Common myeloid progenitor, CD34-positive (primary cell): Measurements from ENCODE around the gene ZNF213.

Source experiments
- CTCF ChIA-PET: fragments of 350-600 bp; sonication (Branson Sonifier 250); formaldehyde crosslinking; loops from one replicate; lab custom pipeline; 2021; ENCODE audit warnings: antibody characterized with exemption; lab: Charles Lee
- POLR2A ChIA-PET: fragments of 350-600 bp; sonication (Branson Sonifier 250); formaldehyde crosslinking; loops from one replicate; lab custom pipeline; 2021; ENCODE audit warnings: antibody characterized with exemption; lab: Charles Lee
- DNase-seq, 3 donors: peaks; one replicate each; pipeline versions ENCODE4 v3.0.0 to v3.0.0-alpha.2; 2013
- H3K27ac ChIP-seq, 2 experiments: 1 replicate in 1 of 2; 2 replicates in 1 of 2; pipeline ENCODE4 v1.7.0; 2013; ENCODE audit warnings: inconsistent platforms in 2 of 2, low read length in 2 of 2, mild to moderate bottlenecking in 2 of 2, low read depth in 1 of 2, moderate library complexity in 1 of 2; ENCODE audit not compliant: severe bottlenecking in 2 of 2, insufficient read depth in 1 of 2, poor library complexity in 1 of 2
- H3K27me3 ChIP-seq, 5 experiments: replicated peaks in 2 of 5; 1 replicate in 3 of 5; 2 replicates in 2 of 5; pipeline versions ENCODE4 v1.6.1 to v1.7.0; 2013; ENCODE audit warnings: low read length in 4 of 5, mild to moderate bottlenecking in 2 of 5, moderate library complexity in 2 of 5, inconsistent platforms in 1 of 5; ENCODE audit not compliant: insufficient read depth in 5 of 5, control insufficient read depth in 4 of 5
- H3K36me3 ChIP-seq, 4 experiments: 1 replicate in 2 of 4; 2 replicates in 2 of 4; pipeline versions ENCODE4 v1.6.1 to v1.7.0; 2013; ENCODE audit warnings: low read length in 3 of 4, control low read depth in 1 of 4, mild to moderate bottlenecking in 1 of 4; ENCODE audit not compliant: control insufficient read depth in 4 of 4, insufficient read depth in 4 of 4
- H3K4me1 ChIP-seq, 4 experiments: 1 replicate in 3 of 4; 2 replicates in 1 of 4; pipeline versions ENCODE4 v1.6.1 to v1.7.1; 2013; ENCODE audit warnings: low read length in 3 of 4, mild to moderate bottlenecking in 3 of 4, control low read depth in 1 of 4, inconsistent platforms in 1 of 4, moderate library complexity in 1 of 4; ENCODE audit not compliant: control insufficient read depth in 4 of 4, insufficient read depth in 4 of 4; ENCODE audit errors: control extremely low read depth in 1 of 4
- H3K4me3 ChIP-seq, 7 experiments: 1 replicate in 4 of 7; 2 replicates in 3 of 7; pipeline versions ENCODE4 v1.5.1 to v1.7.0; 2013; ENCODE audit warnings: mild to moderate bottlenecking in 7 of 7, low read length in 6 of 7, moderate library complexity in 6 of 7, inconsistent platforms in 2 of 7, low read depth in 2 of 7, control low read depth in 1 of 7; ENCODE audit not compliant: insufficient read depth in 4 of 7, control insufficient read depth in 1 of 7; ENCODE audit errors: extremely low read depth in 1 of 7
- H3K9me3 ChIP-seq, 5 experiments: 1 replicate in 4 of 5; 2 replicates in 1 of 5; pipeline versions ENCODE4 v1.6.1 to v1.7.1; 2013; ENCODE audit warnings: low read length in 4 of 5, mild to moderate bottlenecking in 2 of 5, inconsistent platforms in 1 of 5, low read depth in 1 of 5, moderate library complexity in 1 of 5; ENCODE audit not compliant: control insufficient read depth in 4 of 5, insufficient read depth in 2 of 5; ENCODE audit errors: control extremely low read depth in 1 of 5
- WGBS: methylation state at CpG from one replicate; pipeline ENCODE4 v1.1.5; 2013; ENCODE audit not compliant: insufficient coverage; 5-methylcytosine and 5-hydroxymethylcytosine counted together

Gene ZNF213

DNA sequence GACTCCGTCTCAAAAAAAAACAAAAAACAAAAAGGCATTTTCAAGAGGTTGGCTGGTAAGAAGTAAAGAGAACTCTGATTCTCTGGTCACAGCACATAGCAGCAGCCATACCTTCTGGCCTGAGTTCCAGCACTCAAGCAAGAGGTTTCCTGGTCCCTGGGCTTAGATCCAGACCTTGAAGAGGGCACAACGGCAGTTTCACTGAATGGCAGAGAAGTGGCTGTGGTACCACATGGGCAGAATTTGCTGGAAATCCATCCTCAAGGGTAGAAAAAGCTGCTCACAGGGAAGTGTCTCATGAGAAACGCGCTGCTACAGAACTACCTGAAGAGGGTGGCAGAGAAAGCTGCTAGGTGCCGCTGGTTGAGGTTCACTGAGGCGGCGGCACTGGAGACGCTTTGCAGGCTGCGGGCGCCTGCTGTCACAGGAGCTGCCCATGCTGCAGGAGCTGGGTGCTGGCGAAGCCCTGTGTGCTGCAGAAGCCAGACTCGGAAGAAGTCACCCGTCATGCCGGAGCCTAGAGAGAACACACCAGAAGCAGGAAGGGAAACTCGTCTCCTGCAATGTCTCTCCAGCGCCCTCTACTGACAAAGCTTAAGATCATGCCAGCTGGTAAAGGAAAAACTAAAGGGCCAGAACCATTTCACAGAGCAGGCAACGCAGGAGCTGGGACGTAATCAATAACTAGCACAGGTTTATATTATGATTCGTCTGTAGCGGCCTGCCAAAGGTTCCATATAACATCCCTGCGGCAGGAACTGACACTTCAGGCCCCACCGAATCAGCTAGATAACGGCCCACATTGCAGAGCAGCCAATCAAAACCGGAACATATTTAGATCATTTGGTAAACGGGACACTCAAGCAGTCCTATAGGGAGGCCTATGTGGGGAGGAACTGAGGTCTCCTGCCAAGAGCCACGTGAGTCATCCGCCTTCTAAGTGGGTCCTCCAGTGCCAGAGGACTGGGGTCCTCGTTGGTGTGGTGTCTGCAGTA, 5.4 kb upstream of the ZNF213 start:
- Histone ChIP-seq H3K4me1 (peaks cover 4 to 36% (median 28%) of the 10 kb centered on the region in 4 experiments), H3K27ac (peak overlapping the region in 1 of 2 experiments; percentile 64), H3K9me3 (no peaks in the 10 kb centered on the region), H3K27me3 (no peaks in the 10 kb centered on the region), H3K36me3 (peaks cover 0 to 17% (median 4%) of the 10 kb centered on the region in 4 experiments), H3K4me3 (peak overlapping the region; percentile 61 to 85 (median 69))
- CTCF ChIA-PET: interaction anchor here (0.6 to 12.4 kb wide), 32 partner anchors 11 to 334 kb away, joined by 3 to 121 read pairs (median 7); partner anchors contain the start of genes NAA60, TNFRSF12A, ZNF205 and ZNF597
- 25% methylated on average over 27 of the region's 28 CpGs for WGBS
- POLR2A ChIA-PET: interaction anchor here (0.6 to 1.0 kb wide), 2 partner anchors 52 to 328 kb away, joined by 3 read pairs; no protein-coding TSS in a partner anchor
- DNase-seq: peak; percentile 87 to 93 (median 90)

DNA sequence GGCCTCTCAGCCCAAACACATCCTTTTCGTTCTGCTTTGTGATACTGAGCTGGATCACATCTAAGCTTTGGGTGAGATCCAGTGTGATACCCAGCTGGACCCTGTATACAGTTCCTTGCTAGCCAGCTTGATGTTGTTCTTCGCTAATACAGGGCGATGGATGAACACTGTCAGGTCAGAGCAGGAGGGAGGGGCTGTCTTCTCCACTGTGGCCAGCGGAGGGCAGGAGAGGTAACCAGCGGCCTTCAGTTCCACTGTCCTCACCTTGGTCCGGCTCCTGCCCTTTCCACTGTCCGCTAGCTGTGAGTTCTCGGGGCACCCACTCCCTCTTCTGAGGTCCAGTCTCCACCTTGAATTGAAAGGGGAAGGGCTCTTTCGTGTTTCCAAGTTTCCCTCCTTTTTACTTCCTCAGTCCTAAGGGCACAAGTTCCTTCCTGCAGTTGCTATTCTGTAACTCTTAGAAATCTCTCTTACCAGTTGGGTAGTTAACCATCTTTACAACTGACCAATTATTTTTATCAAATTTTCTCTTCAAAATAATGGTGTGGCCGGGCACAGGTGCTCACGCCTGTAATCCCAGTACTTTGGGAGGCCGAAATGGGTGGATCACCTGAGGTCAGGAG, 3.0 kb upstream of the ZNF213 start:
- WGBS: 60% methylated on average over 9 of the region's 12 CpGs
- DNase-seq: peak; percentile 40 to 55 (median 55)
- Histone ChIP-seq H3K9me3 (no peaks in the 10 kb centered on the region), H3K36me3 (peaks cover 0 to 16% (median 4%) of the 10 kb centered on the region in 4 experiments), H3K27me3 (no peaks in the 10 kb centered on the region), H3K4me1 (peaks cover 4 to 38% (median 28%) of the 10 kb centered on the region in 4 experiments), H3K27ac (no peak overlapping the region), H3K4me3 (no peak overlapping the region)
- POLR2A ChIA-PET: no interaction called here
- CTCF ChIA-PET: interaction anchor here (0.6 to 12.4 kb wide), 18 partner anchors 9 to 369 kb away, joined by 3 to 121 read pairs (median 6); partner anchors contain the start of gene ZNF205

DNA sequence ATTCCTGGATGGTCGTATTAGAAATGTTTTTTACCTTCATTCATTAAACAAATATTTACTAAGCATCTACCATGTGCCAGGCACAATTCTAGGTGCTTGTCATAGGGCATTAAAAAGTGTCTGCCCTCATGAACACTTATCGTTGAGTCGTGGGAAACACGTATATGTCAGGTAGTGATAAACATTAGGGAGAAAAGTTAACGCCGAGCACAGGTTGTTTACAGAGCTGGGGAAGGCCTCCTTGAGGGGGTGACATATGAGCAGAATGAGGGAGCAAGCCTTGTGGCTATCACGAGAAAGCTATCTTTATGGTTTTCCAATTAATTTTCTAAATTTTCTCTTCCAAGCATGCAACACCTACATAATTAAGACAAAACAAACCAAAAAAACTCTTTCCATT, 985 bp upstream of the ZNF213 start:
- Histone ChIP-seq H3K4me1 (peaks cover 4 to 34% (median 26%) of the 10 kb centered on the region in 4 experiments), H3K27ac (peak overlapping the region; percentile 91 to 96), H3K4me3 (peak overlapping the region; percentile 56 to 99 (median 97)), H3K36me3 (peaks cover 0 to 24% (median 12%) of the 10 kb centered on the region in 4 experiments), H3K9me3 (no peaks in the 10 kb centered on the region), H3K27me3 (no peaks in the 10 kb centered on the region)
- CTCF ChIA-PET: interaction anchor here (0.7 to 12.4 kb wide), 11 partner anchors 13 to 329 kb away, joined by 3 to 121 read pairs (median 4); no protein-coding TSS in a partner anchor
- no peak for DNase-seq
- WGBS: 14% methylated on average over 5 of the region's 7 CpGs
- POLR2A ChIA-PET: interaction anchor here (1.8 to 2.2 kb wide), 2 partner anchors 16 to 18 kb away, joined by 5 to 12 read pairs; no protein-coding TSS in a partner anchor

DNA sequence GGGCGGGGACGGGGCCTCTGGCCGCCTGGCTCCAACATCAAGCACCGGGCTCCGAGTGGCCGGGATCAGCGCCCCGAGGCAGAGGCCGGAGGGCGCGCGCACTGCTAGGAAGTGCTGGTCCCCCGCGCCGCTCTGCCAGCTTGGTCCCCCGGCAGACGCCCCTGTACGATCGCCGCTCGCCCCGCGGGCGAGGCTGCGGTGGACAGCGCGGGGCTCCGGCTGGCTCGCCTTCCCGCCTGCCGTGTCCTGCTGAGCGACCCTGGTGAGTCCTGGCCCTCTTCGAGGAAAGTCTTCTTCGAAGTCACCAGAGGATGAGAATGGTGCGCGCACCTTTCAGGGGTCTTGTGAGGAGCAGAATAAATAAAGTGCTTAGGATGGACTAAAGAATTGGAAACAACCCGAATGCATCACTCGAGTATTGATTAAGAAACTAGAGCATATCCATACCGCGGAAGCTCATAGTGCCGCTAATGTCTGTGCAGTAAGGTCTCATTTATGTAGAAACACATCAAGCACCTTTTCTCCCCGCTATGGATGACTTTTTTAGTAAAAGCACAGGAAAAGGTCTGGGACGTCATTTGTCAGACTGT, 392 bp downstream of the ZNF213 start:
- H3K36me3 ChIP-seq: peaks cover 0 to 26% (median 13%) of the 10 kb centered on the region in 4 experiments
- H3K9me3 ChIP-seq: no peaks in the 10 kb centered on the region
- DNase-seq: no peak
- CTCF ChIA-PET: interaction anchor here (0.8 to 12.4 kb wide), 9 partner anchors 9 to 328 kb away, joined by 3 to 121 read pairs (median 6); no protein-coding TSS in a partner anchor
- H3K4me3 ChIP-seq: peak overlapping the region; percentile 56 to 99 (median 98)
- 0% methylated on average over 39 of the region's 43 CpGs for WGBS
- POLR2A ChIA-PET: interaction anchor here (1.0 to 2.2 kb wide), 3 partner anchors 12 to 17 kb away, joined by 3 to 12 read pairs (median 5); no protein-coding TSS in a partner anchor
- no peaks in the 10 kb centered on the region for H3K27me3 ChIP-seq
- peaks cover 4 to 24% (median 16%) of the 10 kb centered on the region in 4 experiments for H3K4me1 ChIP-seq
- peak overlapping the region; percentile 70 to 85 for H3K27ac ChIP-seq

DNA sequence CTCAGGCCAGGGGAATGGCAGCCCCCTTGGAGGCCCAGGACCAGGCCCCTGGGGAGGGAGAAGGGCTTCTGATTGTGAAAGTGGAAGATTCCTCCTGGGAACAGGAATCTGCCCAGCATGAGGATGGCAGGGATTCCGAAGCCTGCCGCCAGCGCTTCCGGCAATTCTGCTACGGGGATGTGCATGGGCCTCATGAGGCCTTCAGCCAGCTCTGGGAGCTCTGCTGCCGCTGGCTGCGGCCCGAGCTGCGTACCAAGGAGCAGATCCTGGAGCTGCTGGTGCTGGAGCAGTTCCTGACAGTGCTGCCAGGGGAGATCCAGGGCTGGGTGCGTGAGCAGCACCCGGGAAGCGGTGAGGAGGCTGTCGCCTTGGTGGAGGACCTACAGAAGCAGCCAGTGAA, 2.4 kb downstream of the ZNF213 start:
- CTCF ChIA-PET: interaction anchor here (1.0 to 12.4 kb wide), 4 partner anchors 9 to 32 kb away, joined by 3 to 121 read pairs (median 6); no protein-coding TSS in a partner anchor
- no peaks in the 10 kb centered on the region for H3K27me3 ChIP-seq
- H3K4me3 ChIP-seq: no peak overlapping the region
- H3K9me3 ChIP-seq: no peaks in the 10 kb centered on the region
- POLR2A ChIA-PET: no interaction called here
- peaks cover 0 to 41% (median 19%) of the 10 kb centered on the region in 4 experiments for H3K36me3 ChIP-seq
- H3K4me1 ChIP-seq: peaks cover 4 to 24% (median 16%) of the 10 kb centered on the region in 4 experiments
- WGBS: 96% methylated on average over 9 of the region's 13 CpGs
- H3K27ac ChIP-seq: no peak overlapping the region
- DNase-seq: no peak

DNA sequence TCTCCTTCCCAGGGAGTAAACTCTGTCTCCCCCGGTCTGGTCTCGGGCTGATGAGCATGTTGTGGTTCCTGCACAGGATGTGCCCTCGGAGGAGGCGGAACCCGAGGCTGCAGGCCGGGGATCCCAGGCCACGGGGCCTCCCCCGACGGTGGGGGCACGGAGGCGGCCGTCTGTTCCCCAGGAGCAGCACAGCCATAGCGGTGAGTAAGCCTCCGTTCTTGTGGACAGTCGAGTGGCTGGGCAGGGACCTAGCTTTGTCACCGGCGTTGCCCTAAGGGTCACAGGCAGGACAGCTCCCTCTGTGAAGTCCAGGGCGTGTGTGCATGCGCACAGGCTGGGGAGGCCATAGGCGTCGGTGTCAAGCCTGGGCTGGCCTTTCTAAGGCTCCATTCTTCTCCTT, 3.5 kb downstream of the ZNF213 start:
- Histone ChIP-seq H3K27me3 (no peaks in the 10 kb centered on the region), H3K4me1 (peaks cover 4 to 20% (median 16%) of the 10 kb centered on the region in 4 experiments), H3K4me3 (no peak overlapping the region), H3K36me3 (peaks cover 0 to 48% (median 24%) of the 10 kb centered on the region in 4 experiments), H3K9me3 (no peaks in the 10 kb centered on the region), H3K27ac (no peak overlapping the region)
- no peak for DNase-seq
- POLR2A ChIA-PET: no interaction called here
- 95% methylated on average over 18 of the region's 21 CpGs for WGBS
- CTCF ChIA-PET: interaction anchor here (1.0 to 12.4 kb wide), 4 partner anchors 9 to 31 kb away, joined by 3 to 121 read pairs (median 6); no protein-coding TSS in a partner anchor
